Body of pancreas (tissue), 4 donors: ENCODE results near the gene OLIG1.

Experiments used
- POLR2A ChIP-seq, 3 donors: fragments of 450-650 bp; IDR thresholded peaks; one replicate each; pipeline ENCODE4 v1.6.1; 2016; ENCODE audit warnings: antibody characterized with exemption in 3 of 3, mild to moderate bottlenecking in 2 of 3
- TF ChIP-seq, protein P1 (sequence below), 7 experiments: fragments of 450-650 bp in 4 of 7; fragments of 200-600 bp in 3 of 7; sonication (generic) in 3 of 7; IDR thresholded peaks; one replicate each; pipeline ENCODE4 v1.5.1; 2016 to 2019; ENCODE audit warnings: antibody characterized with exemption in 7 of 7

DNA sequence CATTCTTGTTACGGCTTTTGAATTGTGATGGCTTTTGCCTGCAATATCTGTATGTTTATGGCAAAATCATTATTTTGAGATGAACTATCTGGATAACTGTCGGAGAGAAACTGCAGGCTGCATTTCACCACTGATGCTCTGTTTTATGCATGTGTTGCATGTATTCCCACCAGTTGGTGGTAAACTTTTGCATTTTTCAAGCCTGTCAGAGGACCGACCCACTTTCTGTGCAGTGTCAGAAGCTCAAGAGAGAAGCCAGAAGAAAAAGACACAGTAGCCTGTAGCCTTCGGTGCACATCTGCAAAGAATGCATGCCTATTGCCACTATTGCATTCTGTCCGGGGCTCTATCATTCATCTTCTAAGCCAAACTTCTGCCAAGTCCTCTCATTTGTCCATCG lies 41.6 kb downstream of the OLIG1 start:
- TF ChIP-seq, protein P1, sequence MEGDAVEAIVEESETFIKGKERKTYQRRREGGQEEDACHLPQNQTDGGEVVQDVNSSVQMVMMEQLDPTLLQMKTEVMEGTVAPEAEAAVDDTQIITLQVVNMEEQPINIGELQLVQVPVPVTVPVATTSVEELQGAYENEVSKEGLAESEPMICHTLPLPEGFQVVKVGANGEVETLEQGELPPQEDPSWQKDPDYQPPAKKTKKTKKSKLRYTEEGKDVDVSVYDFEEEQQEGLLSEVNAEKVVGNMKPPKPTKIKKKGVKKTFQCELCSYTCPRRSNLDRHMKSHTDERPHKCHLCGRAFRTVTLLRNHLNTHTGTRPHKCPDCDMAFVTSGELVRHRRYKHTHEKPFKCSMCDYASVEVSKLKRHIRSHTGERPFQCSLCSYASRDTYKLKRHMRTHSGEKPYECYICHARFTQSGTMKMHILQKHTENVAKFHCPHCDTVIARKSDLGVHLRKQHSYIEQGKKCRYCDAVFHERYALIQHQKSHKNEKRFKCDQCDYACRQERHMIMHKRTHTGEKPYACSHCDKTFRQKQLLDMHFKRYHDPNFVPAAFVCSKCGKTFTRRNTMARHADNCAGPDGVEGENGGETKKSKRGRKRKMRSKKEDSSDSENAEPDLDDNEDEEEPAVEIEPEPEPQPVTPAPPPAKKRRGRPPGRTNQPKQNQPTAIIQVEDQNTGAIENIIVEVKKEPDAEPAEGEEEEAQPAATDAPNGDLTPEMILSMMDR (IDR thresholded peaks at IDR 0.05) = no peak
- TF ChIP-seq POLR2A (IDR thresholded peaks at IDR 0.05) = no peak
